Measurements from ENCODE around the gene DNAH3. TPM values are rescaled to one million over a fixed set of nuclear protein-coding genes. Genes with fewer than 3 reads are reported as not detected.

DNAH3 gene
- total RNA-seq, 4 donors from 2014 or later: 0.13 to 0.15 TPM; not detected in 2

GRCh38 chr16:21081329-21081728, 69.3 kb downstream of the DNAH3 start:
- Histone ChIP-seq H3K4me1 (no peaks in the 10 kb centered on the region), H3K9me3 (no peaks in the 10 kb centered on the region), H3K36me3 (no peaks in the 10 kb centered on the region), H3K27ac (no peak overlapping the region), H3K4me3 (no peak overlapping the region), H3K27me3 (no peaks in the 10 kb centered on the region)
- 49 to 65% methylated on average over 8 of the region's 8 CpGs for WGBS, 2 donors (ENCODE audit: low coverage in 1 of 2)
- ATAC-seq: no peak
- TF ChIP-seq CTCF (IDR thresholded peaks at IDR 0.05) (no peak), EP300 (IDR thresholded peaks at IDR 0.05) (no peak), POLR2A (IDR thresholded peaks at IDR 0.05) (no peak), POLR2AphosphoS5 (IDR thresholded peaks at IDR 0.05) (no peak)

- no peak for TF ChIP-seq EP300 (IDR thresholded peaks at IDR 0.05)
- no peak for TF ChIP-seq POLR2AphosphoS5 (IDR thresholded peaks at IDR 0.05)
- no peak for TF ChIP-seq CTCF (IDR thresholded peaks at IDR 0.05)
- no peak for TF ChIP-seq POLR2A (IDR thresholded peaks at IDR 0.05)
- no peak for ATAC-seq
- no peaks in the 10 kb centered on the region for H3K36me3 ChIP-seq
These were observed 72.1 kb downstream of the DNAH3 start for GRCh38 chr16:21078563-21078962.

GRCh38 chr16:21076186-21076883, 74.3 kb downstream of the DNAH3 start:
- H3K36me3 ChIP-seq: no peaks in the 10 kb centered on the region
- no peak overlapping the region for H3K4me3 ChIP-seq
- no peaks in the 10 kb centered on the region for H3K9me3 ChIP-seq
- 53 to 70% methylated on average over 2 to 3 of the region's 3 CpGs for WGBS, 2 donors (ENCODE audit: low coverage in 1 of 2)
- H3K27me3 ChIP-seq: no peaks in the 10 kb centered on the region
- TF ChIP-seq CTCF (IDR thresholded peaks at IDR 0.05): no peak
- TF ChIP-seq POLR2A (IDR thresholded peaks at IDR 0.05): no peak
- TF ChIP-seq POLR2AphosphoS5 (IDR thresholded peaks at IDR 0.05): no peak
- no peak for TF ChIP-seq EP300 (IDR thresholded peaks at IDR 0.05)
- H3K27ac ChIP-seq: no peak overlapping the region
- no peaks in the 10 kb centered on the region for H3K4me1 ChIP-seq
- no peak for ATAC-seq

More at GRCh38 chr16:21078563-21078962, 72.1 kb downstream of the DNAH3 start:
- Histone ChIP-seq H3K4me1 (no peaks in the 10 kb centered on the region), H3K27ac (no peak overlapping the region), H3K9me3 (no peaks in the 10 kb centered on the region), H3K27me3 (no peaks in the 10 kb centered on the region), H3K4me3 (no peak overlapping the region)

- H3K36me3 ChIP-seq: no peaks in the 10 kb centered on the region
- H3K4me3 ChIP-seq: no peak overlapping the region
- no peak for TF ChIP-seq POLR2A (IDR thresholded peaks at IDR 0.05)
- TF ChIP-seq POLR2AphosphoS5 (IDR thresholded peaks at IDR 0.05): no peak
- no peak for TF ChIP-seq EP300 (IDR thresholded peaks at IDR 0.05)
- TF ChIP-seq CTCF (IDR thresholded peaks at IDR 0.05): no peak
- no peaks in the 10 kb centered on the region for H3K4me1 ChIP-seq
- no peaks in the 10 kb centered on the region for H3K27me3 ChIP-seq
- no peak overlapping the region for H3K27ac ChIP-seq
- WGBS, 2 donors (ENCODE audit: low coverage in 1 of 2): 72 to 73% methylated on average over 7 of the region's 7 CpGs
- ATAC-seq: no peak
- H3K9me3 ChIP-seq: no peaks in the 10 kb centered on the region
These were observed 75.4 kb downstream of the DNAH3 start for GRCh38 chr16:21075252-21075651.

- Histone ChIP-seq H3K4me3 (no peak overlapping the region), H3K27me3 (no peaks in the 10 kb centered on the region), H3K27ac (no peak overlapping the region), H3K4me1 (no peaks in the 10 kb centered on the region), H3K36me3 (no peaks in the 10 kb centered on the region), H3K9me3 (no peaks in the 10 kb centered on the region)
- 100% methylated on average over 1 of the region's 1 CpG for WGBS, 2 donors (ENCODE audit: low coverage in 1 of 2)
- no peak for TF ChIP-seq POLR2AphosphoS5 (IDR thresholded peaks at IDR 0.05)
- TF ChIP-seq POLR2A (IDR thresholded peaks at IDR 0.05): no peak
- TF ChIP-seq EP300 (IDR thresholded peaks at IDR 0.05): no peak
- TF ChIP-seq CTCF (IDR thresholded peaks at IDR 0.05): no peak
- ATAC-seq: no peak
These were observed 77.7 kb downstream of the DNAH3 start for GRCh38 chr16:21072976-21073375.
